SK-N-SH treated with all-trans-retinoic acid at 6 μM for 48 hours (cell line): ENCODE data around the gene ADGRB3.

ENCODE experiments used
- ATAC-seq: fragments of 200-7000 bp; cut with Tn5 transposase; 3 replicates; pipeline ENCODE4 v1.9.1; 2020; ENCODE audit warnings: mild to moderate bottlenecking, moderate library complexity
- ARNTL ChIP-seq: fragments of 450-650 bp; formaldehyde crosslinking; IDR thresholded peaks from 2 replicates; pipeline ENCODE4 v1.5.0; 2020; ENCODE audit warnings: low read depth, mild to moderate bottlenecking, moderate library complexity, borderline replicate concordance
- BACH2 ChIP-seq: fragments of 250-450 bp; sonication (Bioruptor Pico); IDR thresholded peaks from 2 replicates; pipeline ENCODE4 v1.9.0; 2021; ENCODE audit warnings: mild to moderate bottlenecking, borderline replicate concordance
- CREB5 ChIP-seq: fragments of 250-450 bp; sonication (Bioruptor Pico); IDR thresholded peaks from 2 replicates; pipeline ENCODE4 v1.5.1; 2020; ENCODE audit warnings: low read depth, mild to moderate bottlenecking, moderate library complexity
- CSDC2 ChIP-seq: fragments of 250-450 bp; sonication (Bioruptor Pico); IDR thresholded peaks from 2 replicates; pipeline ENCODE4 v1.5.0; 2020; ENCODE audit warnings: mild to moderate bottlenecking, moderate library complexity
- ESRRG ChIP-seq: fragments of 250-450 bp; sonication (Bioruptor Pico); IDR thresholded peaks from 2 replicates; pipeline ENCODE4 v1.6.1; 2021; ENCODE audit warnings: mild to moderate bottlenecking
- GLIS3 ChIP-seq: fragments of 250-450 bp; sonication (Bioruptor Pico); IDR thresholded peaks from 2 replicates; pipeline ENCODE4 v1.5.0; 2020; ENCODE audit warnings: mild to moderate bottlenecking, moderate library complexity
- ISL1 ChIP-seq: fragments of 250-450 bp; sonication (Bioruptor Pico); IDR thresholded peaks from 2 replicates; pipeline ENCODE4 v2.1.2; 2022; ENCODE audit warnings: mild to moderate bottlenecking, moderate library complexity
- OSR1 ChIP-seq: fragments of 250-450 bp; sonication (Bioruptor Pico); IDR thresholded peaks from 2 replicates; pipeline ENCODE4 v1.8.0; 2022; ENCODE audit warnings: moderate library complexity, mild to moderate bottlenecking, inconsistent platforms
- PATZ1 ChIP-seq: fragments of 250-450 bp; sonication (Bioruptor Pico); IDR thresholded peaks from 2 replicates; pipeline ENCODE4 v1.8.0; 2020; ENCODE audit warnings: mild to moderate bottlenecking, moderate library complexity, borderline replicate concordance
- PPARA ChIP-seq: fragments of 250-450 bp; sonication (Bioruptor Pico); IDR thresholded peaks from 2 replicates; pipeline ENCODE4 v1.5.0; 2020; ENCODE audit warnings: mild to moderate bottlenecking, borderline replicate concordance
- RARB ChIP-seq: fragments of 250-450 bp; sonication (Bioruptor Pico); IDR thresholded peaks from 2 replicates; pipeline ENCODE4 v1.8.0; 2021; ENCODE audit warnings: mild to moderate bottlenecking, moderate library complexity
- SNAI2 ChIP-seq: fragments of 250-450 bp; sonication (Bioruptor Pico); IDR thresholded peaks from 2 replicates; pipeline ENCODE4 v1.5.0; 2020; ENCODE audit warnings: mild to moderate bottlenecking, moderate library complexity
- TCF4 ChIP-seq: fragments of 250-450 bp; sonication (Bioruptor Pico); IDR thresholded peaks from 2 replicates; pipeline ENCODE4 v1.8.0; 2021; ENCODE audit warnings: mild to moderate bottlenecking, moderate library complexity, borderline replicate concordance
- TOX ChIP-seq: fragments of 250-450 bp; sonication (Bioruptor Pico); IDR thresholded peaks from 2 replicates; pipeline ENCODE4 v1.8.0; 2021; ENCODE audit warnings: mild to moderate bottlenecking, moderate library complexity, borderline replicate concordance
- ZC3H10 ChIP-seq: fragments of 250-450 bp; sonication (Bioruptor Pico); IDR thresholded peaks from 2 replicates; pipeline ENCODE4 v1.5.1; 2021; ENCODE audit warnings: mild to moderate bottlenecking, moderate library complexity
- ZFP3 ChIP-seq: fragments of 250-450 bp; sonication (Bioruptor Pico); IDR thresholded peaks from 2 replicates; pipeline ENCODE4 v1.5.0; 2020; ENCODE audit warnings: mild to moderate bottlenecking, moderate library complexity
- ZFP30 ChIP-seq: fragments of 450-650 bp; formaldehyde crosslinking; IDR thresholded peaks from 2 replicates; pipeline ENCODE4 v1.5.0; 2022; ENCODE audit warnings: mild to moderate bottlenecking, moderate library complexity
- ZNF8 ChIP-seq: fragments of 450-650 bp; formaldehyde crosslinking; IDR thresholded peaks from 2 replicates; pipeline ENCODE4 v1.5.0; 2020; ENCODE audit warnings: mild to moderate bottlenecking, moderate library complexity
- TF ChIP-seq, protein P1 (sequence below): fragments of 250-450 bp; sonication (Bioruptor Pico); IDR thresholded peaks from 2 replicates; pipeline ENCODE4 v1.5.0; 2020; ENCODE audit warnings: mild to moderate bottlenecking, moderate library complexity
- TF ChIP-seq, protein P2 (sequence below): fragments of 250-450 bp; sonication (Bioruptor Pico); IDR thresholded peaks from 2 replicates; pipeline ENCODE4 v1.8.0; 2021; ENCODE audit warnings: low read depth, mild to moderate bottlenecking, moderate library complexity, borderline replicate concordance
- TF ChIP-seq, protein P3 (sequence below): fragments of 250-450 bp; sonication (Bioruptor Pico); IDR thresholded peaks from 2 replicates; pipeline ENCODE4 v1.5.1; 2021; ENCODE audit warnings: mild to moderate bottlenecking, moderate library complexity

Gene ADGRB3

DNA sequence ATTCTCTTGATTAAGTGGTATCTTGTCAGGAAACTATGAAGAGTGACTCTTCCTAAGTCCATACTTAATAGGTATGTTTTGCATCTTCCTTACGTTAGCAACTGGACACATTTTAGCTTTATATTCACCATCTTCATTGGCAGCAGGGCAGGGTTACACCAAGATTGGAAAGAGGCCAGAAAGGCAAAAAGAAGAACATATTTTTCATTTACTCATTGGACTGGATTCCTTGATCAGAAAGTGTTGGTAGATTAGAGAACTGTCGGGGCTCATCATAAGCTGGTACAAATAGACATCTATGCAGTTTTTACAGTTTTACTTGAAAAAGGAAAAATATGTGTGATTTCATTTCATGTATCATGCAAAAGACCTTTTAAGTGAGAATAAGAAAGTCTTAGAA, 696.8 kb downstream of the ADGRB3 start:
- no peak for ATAC-seq
- no peak for TF ChIP-seq TOX (CRISPR knock-in tag)
- TF ChIP-seq CREB5 (CRISPR knock-in tag): no peak
- TF ChIP-seq PPARA (CRISPR knock-in tag): no peak
- TF ChIP-seq ZFP30 (CRISPR knock-in tag): no peak
- TF ChIP-seq ZFP3 (CRISPR knock-in tag): no peak
- TF ChIP-seq, protein P1, sequence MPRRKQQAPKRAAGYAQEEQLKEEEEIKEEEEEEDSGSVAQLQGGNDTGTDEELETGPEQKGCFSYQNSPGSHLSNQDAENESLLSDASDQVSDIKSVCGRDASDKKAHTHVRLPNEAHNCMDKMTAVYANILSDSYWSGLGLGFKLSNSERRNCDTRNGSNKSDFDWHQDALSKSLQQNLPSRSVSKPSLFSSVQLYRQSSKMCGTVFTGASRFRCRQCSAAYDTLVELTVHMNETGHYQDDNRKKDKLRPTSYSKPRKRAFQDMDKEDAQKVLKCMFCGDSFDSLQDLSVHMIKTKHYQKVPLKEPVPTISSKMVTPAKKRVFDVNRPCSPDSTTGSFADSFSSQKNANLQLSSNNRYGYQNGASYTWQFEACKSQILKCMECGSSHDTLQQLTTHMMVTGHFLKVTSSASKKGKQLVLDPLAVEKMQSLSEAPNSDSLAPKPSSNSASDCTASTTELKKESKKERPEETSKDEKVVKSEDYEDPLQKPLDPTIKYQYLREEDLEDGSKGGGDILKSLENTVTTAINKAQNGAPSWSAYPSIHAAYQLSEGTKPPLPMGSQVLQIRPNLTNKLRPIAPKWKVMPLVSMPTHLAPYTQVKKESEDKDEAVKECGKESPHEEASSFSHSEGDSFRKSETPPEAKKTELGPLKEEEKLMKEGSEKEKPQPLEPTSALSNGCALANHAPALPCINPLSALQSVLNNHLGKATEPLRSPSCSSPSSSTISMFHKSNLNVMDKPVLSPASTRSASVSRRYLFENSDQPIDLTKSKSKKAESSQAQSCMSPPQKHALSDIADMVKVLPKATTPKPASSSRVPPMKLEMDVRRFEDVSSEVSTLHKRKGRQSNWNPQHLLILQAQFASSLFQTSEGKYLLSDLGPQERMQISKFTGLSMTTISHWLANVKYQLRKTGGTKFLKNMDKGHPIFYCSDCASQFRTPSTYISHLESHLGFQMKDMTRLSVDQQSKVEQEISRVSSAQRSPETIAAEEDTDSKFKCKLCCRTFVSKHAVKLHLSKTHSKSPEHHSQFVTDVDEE: no peak
- no peak for TF ChIP-seq CSDC2 (CRISPR knock-in tag)
- no peak for TF ChIP-seq ARNTL
- TF ChIP-seq GLIS3 (CRISPR knock-in tag): no peak
- TF ChIP-seq, all 23 proteins: peak for 0

DNA sequence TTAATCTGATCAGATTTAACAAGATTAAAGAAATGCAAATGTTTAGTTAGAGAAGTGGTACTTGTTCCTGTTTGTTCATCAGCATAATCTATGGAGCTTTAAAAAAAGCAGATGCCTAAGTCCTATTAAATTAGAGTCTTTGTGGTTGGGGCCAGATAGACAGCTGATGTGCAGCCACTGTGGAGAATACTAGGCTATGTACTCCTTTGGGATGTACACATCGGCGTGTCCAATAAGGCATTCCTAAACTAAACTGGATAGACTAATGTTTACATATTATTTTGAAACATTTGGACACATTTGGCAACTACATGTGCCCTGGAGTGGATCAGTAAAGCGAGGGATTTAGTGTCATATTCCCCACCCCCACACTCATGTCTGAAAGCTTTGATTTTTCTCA, 702.2 kb downstream of the ADGRB3 start:
- ATAC-seq: no peak

DNA sequence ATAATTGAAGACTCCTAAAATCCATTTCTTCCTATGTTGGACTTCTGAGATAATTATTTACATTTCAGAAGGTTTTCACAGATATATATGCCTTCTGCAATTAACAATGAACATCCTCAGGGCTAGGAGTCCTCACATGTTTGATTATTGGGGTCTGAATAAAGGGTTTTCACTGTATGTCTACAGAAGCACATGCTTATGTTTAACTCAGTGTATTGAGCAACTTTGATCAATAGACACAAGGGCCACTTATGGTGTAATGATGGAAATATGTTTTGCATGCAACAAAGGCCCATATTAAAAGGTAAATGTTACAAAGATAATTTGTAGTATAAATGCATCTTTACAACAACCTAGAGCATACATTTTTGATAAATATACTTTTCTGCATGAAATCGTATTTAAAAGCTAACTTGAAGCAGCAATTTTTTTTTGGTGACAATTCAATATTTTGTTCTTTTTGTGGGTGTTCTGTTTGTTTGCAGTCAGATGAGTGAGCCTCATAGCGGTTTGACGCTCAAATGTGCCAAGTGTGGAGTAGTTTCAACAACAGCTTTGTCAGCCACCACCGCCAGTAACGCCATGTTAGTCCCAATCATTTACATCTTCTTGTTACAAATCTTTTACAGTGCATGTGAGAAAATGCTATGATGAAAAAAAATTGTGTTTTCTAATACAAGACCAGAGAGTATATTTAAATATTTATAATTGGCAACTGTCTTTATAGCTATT, 703.5 kb downstream of the ADGRB3 start:
- no peak for TF ChIP-seq ZFP3 (CRISPR knock-in tag)
- no peak for TF ChIP-seq CREB5 (CRISPR knock-in tag)
- TF ChIP-seq, protein P2, sequence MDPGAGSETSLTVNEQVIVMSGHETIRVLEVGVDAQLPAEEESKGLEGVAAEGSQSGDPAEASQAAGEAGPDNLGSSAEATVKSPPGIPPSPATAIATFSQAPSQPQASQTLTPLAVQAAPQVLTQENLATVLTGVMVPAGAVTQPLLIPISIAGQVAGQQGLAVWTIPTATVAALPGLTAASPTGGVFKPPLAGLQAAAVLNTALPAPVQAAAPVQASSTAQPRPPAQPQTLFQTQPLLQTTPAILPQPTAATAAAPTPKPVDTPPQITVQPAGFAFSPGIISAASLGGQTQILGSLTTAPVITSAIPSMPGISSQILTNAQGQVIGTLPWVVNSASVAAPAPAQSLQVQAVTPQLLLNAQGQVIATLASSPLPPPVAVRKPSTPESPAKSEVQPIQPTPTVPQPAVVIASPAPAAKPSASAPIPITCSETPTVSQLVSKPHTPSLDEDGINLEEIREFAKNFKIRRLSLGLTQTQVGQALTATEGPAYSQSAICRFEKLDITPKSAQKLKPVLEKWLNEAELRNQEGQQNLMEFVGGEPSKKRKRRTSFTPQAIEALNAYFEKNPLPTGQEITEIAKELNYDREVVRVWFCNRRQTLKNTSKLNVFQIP (CRISPR knock-in tag): no peak
- TF ChIP-seq SNAI2: no peak
- TF ChIP-seq RARB (CRISPR knock-in tag): no peak
- no peak for TF ChIP-seq BACH2 (CRISPR knock-in tag)
- no peak for TF ChIP-seq ARNTL
- TF ChIP-seq ZC3H10 (CRISPR knock-in tag): no peak
- TF ChIP-seq, protein P3, sequence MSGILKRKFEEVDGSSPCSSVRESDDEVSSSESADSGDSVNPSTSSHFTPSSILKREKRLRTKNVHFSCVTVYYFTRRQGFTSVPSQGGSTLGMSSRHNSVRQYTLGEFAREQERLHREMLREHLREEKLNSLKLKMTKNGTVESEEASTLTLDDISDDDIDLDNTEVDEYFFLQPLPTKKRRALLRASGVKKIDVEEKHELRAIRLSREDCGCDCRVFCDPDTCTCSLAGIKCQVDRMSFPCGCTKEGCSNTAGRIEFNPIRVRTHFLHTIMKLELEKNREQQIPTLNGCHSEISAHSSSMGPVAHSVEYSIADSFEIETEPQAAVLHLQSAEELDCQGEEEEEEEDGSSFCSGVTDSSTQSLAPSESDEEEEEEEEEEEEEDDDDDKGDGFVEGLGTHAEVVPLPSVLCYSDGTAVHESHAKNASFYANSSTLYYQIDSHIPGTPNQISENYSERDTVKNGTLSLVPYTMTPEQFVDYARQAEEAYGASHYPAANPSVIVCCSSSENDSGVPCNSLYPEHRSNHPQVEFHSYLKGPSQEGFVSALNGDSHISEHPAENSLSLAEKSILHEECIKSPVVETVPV (CRISPR knock-in tag): no peak
- TF ChIP-seq ZNF8 (CRISPR knock-in tag): no peak
- TF ChIP-seq TOX (CRISPR knock-in tag): no peak
- no peak for TF ChIP-seq ESRRG (CRISPR knock-in tag)
- no peak for TF ChIP-seq PPARA (CRISPR knock-in tag)
- TF ChIP-seq PATZ1 (CRISPR knock-in tag): no peak
- no peak for TF ChIP-seq TCF4 (CRISPR knock-in tag)
- TF ChIP-seq OSR1 (CRISPR knock-in tag): no peak
- no peak for TF ChIP-seq ISL1
- TF ChIP-seq, all 23 proteins: peak for 0
- no peak for ATAC-seq

More for the DNA sequence above, 702.2 kb downstream of the ADGRB3 start:
- TF ChIP-seq, protein P1: no peak
- TF ChIP-seq ISL1 (no peak), ZNF8 (CRISPR knock-in tag) (no peak), BACH2 (CRISPR knock-in tag) (no peak), ESRRG (CRISPR knock-in tag) (no peak)
- TF ChIP-seq, all 23 proteins: peak for 0
